ENCODE data around the gene PDE11A. TPM values are rescaled to one million over a fixed set of nuclear protein-coding genes. Genes with fewer than 3 reads are reported as not detected.

PDE11A gene
- total and polyA plus RNA-seq, 2 donors from 2014 or later = 0.58 to 0.82 TPM

DNA sequence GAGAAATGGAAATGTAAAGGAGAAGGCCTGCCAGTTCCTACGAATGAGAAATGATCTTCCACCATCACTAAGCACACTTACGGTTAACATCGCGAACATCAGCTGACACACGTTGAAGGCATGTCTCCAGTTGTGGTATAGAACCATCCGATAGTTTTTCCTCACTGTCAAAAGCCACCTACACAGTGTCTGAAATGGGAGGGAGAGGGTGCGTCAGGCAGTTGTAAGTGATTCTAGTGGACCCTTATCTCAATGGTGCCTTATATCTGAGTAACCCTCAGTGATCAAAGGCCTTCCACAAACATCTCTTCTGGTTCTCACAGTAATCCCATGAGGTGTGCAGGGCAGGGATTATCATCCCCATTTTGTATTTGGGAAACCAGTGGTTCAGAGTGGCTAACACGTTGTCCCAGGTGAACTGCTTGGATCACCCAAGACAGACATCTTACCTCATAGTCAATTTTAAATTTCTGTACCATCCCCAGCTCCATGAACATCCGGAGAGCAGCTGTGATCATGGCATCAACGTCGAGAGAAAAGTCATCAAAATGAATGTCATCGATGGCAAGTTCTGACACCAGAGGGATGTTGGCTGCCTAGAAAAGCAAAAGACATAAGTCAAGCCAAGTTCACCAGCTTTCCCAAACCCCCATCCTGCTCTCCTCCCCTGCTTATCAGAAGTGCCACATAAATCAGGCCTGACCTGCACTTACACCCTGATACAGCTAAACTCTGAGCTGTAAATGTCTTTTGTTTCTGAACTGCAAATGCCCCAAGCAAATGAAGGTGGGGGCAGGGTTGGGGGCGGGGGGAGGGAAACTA lies 344.8 kb downstream of the PDE11A start:
- H3K27ac ChIP-seq (ENCODE audit: low read depth in 2 of 2, low read length in 2 of 2) = no peak overlapping the region
- DNase-seq = peak in 4 of 5 donors; percentile 67 to 92 (median 81)
- FAIRE-seq = no peak
- no peaks in the 10 kb centered on the region for H3K36me3 ChIP-seq (ENCODE audit: control insufficient read depth in 2 of 3, insufficient read depth in 3 of 3, low read length in 3 of 3)
- peaks cover 3 to 7% (median 4%) of the 10 kb centered on the region in 3 donors for H3K4me1 ChIP-seq (ENCODE audit: control insufficient read depth in 2 of 3, insufficient read depth in 2 of 3, low read depth in 1 of 3, low read length in 3 of 3)
- intact Hi-C loops (cut with DNase I) = loop anchor here (10.0 kb wide), 1 partner anchor 393 kb away; no protein-coding TSS in a partner anchor
- H3K9me3 ChIP-seq (ENCODE audit: control insufficient read depth in 2 of 3, insufficient read depth in 1 of 3, low read length in 3 of 3) = no peaks in the 10 kb centered on the region
- H3K9ac ChIP-seq (ENCODE audit: low read length in 3 of 3) = no peak overlapping the region
- TF ChIP-seq, protein P1, sequence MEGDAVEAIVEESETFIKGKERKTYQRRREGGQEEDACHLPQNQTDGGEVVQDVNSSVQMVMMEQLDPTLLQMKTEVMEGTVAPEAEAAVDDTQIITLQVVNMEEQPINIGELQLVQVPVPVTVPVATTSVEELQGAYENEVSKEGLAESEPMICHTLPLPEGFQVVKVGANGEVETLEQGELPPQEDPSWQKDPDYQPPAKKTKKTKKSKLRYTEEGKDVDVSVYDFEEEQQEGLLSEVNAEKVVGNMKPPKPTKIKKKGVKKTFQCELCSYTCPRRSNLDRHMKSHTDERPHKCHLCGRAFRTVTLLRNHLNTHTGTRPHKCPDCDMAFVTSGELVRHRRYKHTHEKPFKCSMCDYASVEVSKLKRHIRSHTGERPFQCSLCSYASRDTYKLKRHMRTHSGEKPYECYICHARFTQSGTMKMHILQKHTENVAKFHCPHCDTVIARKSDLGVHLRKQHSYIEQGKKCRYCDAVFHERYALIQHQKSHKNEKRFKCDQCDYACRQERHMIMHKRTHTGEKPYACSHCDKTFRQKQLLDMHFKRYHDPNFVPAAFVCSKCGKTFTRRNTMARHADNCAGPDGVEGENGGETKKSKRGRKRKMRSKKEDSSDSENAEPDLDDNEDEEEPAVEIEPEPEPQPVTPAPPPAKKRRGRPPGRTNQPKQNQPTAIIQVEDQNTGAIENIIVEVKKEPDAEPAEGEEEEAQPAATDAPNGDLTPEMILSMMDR (IDR thresholded peaks at IDR 0.05; ENCODE audit: borderline replicate concordance, extremely low read depth, insufficient read depth) = no peak
- no peaks in the 10 kb centered on the region for H3K27me3 ChIP-seq (ENCODE audit: control insufficient read depth, insufficient read depth, low read length)
- H3K4me3 ChIP-seq (ENCODE audit: low read length in 3 of 3) = no peak overlapping the region

DNA sequence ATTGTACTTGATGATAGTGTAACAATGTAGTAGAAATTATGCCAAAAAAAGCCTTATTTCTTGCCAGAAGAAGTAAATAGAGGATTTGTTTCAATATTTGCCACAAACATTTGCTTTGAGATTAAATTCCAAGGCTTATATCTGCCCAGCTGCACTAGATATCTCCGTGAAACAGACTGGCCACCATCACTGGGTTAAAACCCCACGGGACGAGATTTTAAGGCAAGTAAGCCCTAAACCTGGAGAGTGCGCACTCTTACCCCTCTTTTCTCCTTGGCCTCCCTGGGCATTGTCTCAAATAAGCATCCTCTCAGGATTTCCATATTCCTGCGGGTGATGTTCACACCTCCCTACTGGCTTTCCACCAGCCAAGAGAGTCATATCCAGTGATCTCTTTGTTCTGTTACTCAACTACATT lies 345.6 kb downstream of the PDE11A start:
- Histone ChIP-seq H3K9me3 (ENCODE audit: control insufficient read depth in 2 of 3, insufficient read depth in 1 of 3, low read length in 3 of 3) (no peaks in the 10 kb centered on the region), H3K4me1 (ENCODE audit: control insufficient read depth in 2 of 3, insufficient read depth in 2 of 3, low read depth in 1 of 3, low read length in 3 of 3) (peaks cover 3 to 11% (median 4%) of the 10 kb centered on the region in 3 donors), H3K9ac (ENCODE audit: low read length in 3 of 3) (no peak overlapping the region), H3K27me3 (ENCODE audit: control insufficient read depth, insufficient read depth, low read length) (no peaks in the 10 kb centered on the region), H3K4me3 (ENCODE audit: low read length in 3 of 3) (no peak overlapping the region), H3K27ac (ENCODE audit: low read depth in 2 of 2, low read length in 2 of 2) (no peak overlapping the region), H3K36me3 (ENCODE audit: control insufficient read depth in 2 of 3, insufficient read depth in 3 of 3, low read length in 3 of 3) (no peaks in the 10 kb centered on the region)
- no peak for DNase-seq
- no peak for FAIRE-seq
- intact Hi-C loops (cut with DNase I) = loop anchor here (10.0 kb wide), 1 partner anchor 392 kb away; no protein-coding TSS in a partner anchor
- TF ChIP-seq, protein P1 (IDR thresholded peaks at IDR 0.05; ENCODE audit: borderline replicate concordance, extremely low read depth, insufficient read depth) = no peak

DNA sequence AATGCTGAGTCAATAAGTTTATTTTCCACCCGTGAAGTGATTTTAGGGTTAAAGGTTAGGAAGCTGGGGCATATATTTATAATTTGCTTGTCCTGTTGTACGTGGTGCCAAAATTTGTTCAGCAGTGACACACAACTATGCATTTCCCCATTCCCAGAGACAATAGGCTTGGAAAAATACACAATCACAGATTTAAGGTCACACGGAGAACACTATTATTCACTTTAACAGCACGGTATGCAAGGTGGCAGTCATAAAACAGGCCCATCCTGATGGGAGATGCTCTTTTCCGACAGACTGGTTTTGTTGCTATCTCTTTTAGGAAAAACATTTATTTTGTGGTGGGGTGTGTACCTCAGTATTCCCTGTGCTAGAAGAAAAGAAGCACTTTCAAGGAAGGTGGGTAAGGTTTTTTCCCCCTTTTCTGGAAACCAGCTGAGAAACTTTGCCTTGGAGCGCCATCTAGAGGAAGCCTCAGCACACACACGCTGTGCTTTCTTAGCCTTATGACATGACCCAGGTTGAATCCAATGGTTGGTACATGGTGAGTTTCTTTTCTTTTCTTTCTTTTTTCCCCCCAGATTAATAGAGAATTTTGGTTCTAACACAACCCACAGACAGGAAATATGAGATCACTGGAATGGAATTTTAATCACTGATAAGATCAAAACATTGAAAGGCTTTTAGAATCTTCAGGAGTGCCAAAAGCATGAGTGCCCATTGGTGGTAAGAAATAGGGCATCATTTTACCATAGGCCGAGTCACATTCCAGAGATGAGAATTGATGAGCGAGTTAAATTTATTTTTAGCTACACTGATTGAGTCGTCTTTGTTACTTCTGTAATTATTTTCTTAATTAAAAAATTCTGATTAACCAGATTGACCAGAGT lies 347.9 kb downstream of the PDE11A start:
- FAIRE-seq (peak; percentile 8), DNase-seq (peak in 4 of 5 donors; percentile 77 to 93 (median 85))
- no peaks in the 10 kb centered on the region for H3K36me3 ChIP-seq (ENCODE audit: control insufficient read depth in 2 of 3, insufficient read depth in 3 of 3, low read length in 3 of 3)
- H3K27me3 ChIP-seq (ENCODE audit: control insufficient read depth, insufficient read depth, low read length) = no peaks in the 10 kb centered on the region
- peaks cover 3 to 11% (median 4%) of the 10 kb centered on the region in 3 donors for H3K4me1 ChIP-seq (ENCODE audit: control insufficient read depth in 2 of 3, insufficient read depth in 2 of 3, low read depth in 1 of 3, low read length in 3 of 3)
- TF ChIP-seq, protein P1 (IDR thresholded peaks at IDR 0.05; ENCODE audit: borderline replicate concordance, extremely low read depth, insufficient read depth) = peak; percentile 88
- peak overlapping the region in 1 of 3 donors; percentile 34 for H3K9ac ChIP-seq (ENCODE audit: low read length in 3 of 3)
- H3K9me3 ChIP-seq (ENCODE audit: control insufficient read depth in 2 of 3, insufficient read depth in 1 of 3, low read length in 3 of 3) = no peaks in the 10 kb centered on the region
- intact Hi-C loops (cut with DNase I) = loop anchor here (10.0 kb wide), 1 partner anchor 390 kb away; no protein-coding TSS in a partner anchor
- H3K27ac ChIP-seq (ENCODE audit: low read depth in 2 of 2, low read length in 2 of 2) = no peak overlapping the region
- H3K4me3 ChIP-seq (ENCODE audit: low read length in 3 of 3) = peak overlapping the region in 1 of 3 donors; percentile 16

Data from kidney (tissue), 14 donors.